ELR (cell line): ENCODE data around the gene GHRL.
"Not testable (repeated sequence)": the region's sequence is repeated elsewhere in the genome, so short reads cannot be mapped to it uniquely, and the experiment has no call there.

Experiments
- DNase-seq: peaks from one replicate; pipeline ENCODE4 v3.0.0-alpha.2; 2015; ENCODE audit warnings: low read depth

The GHRL gene

GRCh38 chr3:10299175-10299574 lies 6.4 kb upstream of the GHRL start:
- peak; percentile 15 for DNase-seq

GRCh38 chr3:10298064-10298463 lies 5.3 kb upstream of the GHRL start:
- DNase-seq = not testable (repeated sequence)

GRCh38 chr3:10294030-10294586 lies 1.4 kb upstream of the GHRL start:
- no peak for DNase-seq

- DNase-seq = no peak
Measured at GRCh38 chr3:10291641-10292040, 1.1 kb downstream of the GHRL start.

GRCh38 chr3:10290481-10291176 lies 2.1 kb downstream of the GHRL start:
- DNase-seq = no peak

- no peak for DNase-seq
Measured at GRCh38 chr3:10289787-10290355, 2.9 kb downstream of the GHRL start.

- no peak for DNase-seq
Measured at GRCh38 chr3:10289077-10289476, 3.7 kb downstream of the GHRL start.

- no peak for DNase-seq
Measured at GRCh38 chr3:10288575-10288960, 4.2 kb downstream of the GHRL start.

GRCh38 chr3:10287936-10288574 lies 4.7 kb downstream of the GHRL start:
- DNase-seq = no peak

- DNase-seq = peak; percentile 28
Measured at GRCh38 chr3:10286596-10287295, 6.0 kb downstream of the GHRL start.

- no peak for DNase-seq
Measured at GRCh38 chr3:10286133-10286524, 6.6 kb downstream of the GHRL start.

GRCh38 chr3:10285272-10286132 lies 7.2 kb downstream of the GHRL start:
- no peak for DNase-seq

- DNase-seq = no peak
Measured at GRCh38 chr3:10284496-10284895, 8.3 kb downstream of the GHRL start.

- DNase-seq = no peak
Measured at GRCh38 chr3:10283638-10284037, 9.1 kb downstream of the GHRL start.

- DNase-seq = no peak
Measured at GRCh38 chr3:10281951-10282350, 10.8 kb downstream of the GHRL start.

- DNase-seq = no peak
Measured at GRCh38 chr3:10280571-10280970, 12.2 kb downstream of the GHRL start.

- DNase-seq = peak; percentile 19
Measured at GRCh38 chr3:10280177-10280529, 12.6 kb downstream of the GHRL start.

- DNase-seq = no peak
Measured at GRCh38 chr3:10279384-10280176, 13.2 kb downstream of the GHRL start.

- no peak for DNase-seq
Measured at GRCh38 chr3:10278501-10278900, 14.2 kb downstream of the GHRL start.

GRCh38 chr3:10277115-10277625 lies 15.6 kb downstream of the GHRL start:
- no peak for DNase-seq

GRCh38 chr3:10274601-10275000 lies 18.1 kb downstream of the GHRL start:
- DNase-seq = no peak
